Keratinocyte (primary cell): Measurements from ENCODE around the gene ZGPAT.
"Not testable (repeated sequence)": the region's sequence is repeated elsewhere in the genome, so short reads cannot be mapped to it uniquely, and the experiment has no call there.

Experiments
- CTCF ChIP-seq, 3 experiments: IDR thresholded peaks in 1 of 3; conservative IDR thresholded peaks in 1 of 3; optimal IDR thresholded peaks in 1 of 3; 2 replicates in 2 of 3; 3 replicates in 1 of 3; pipeline versions ENCODE3 to v1.5.1; 2011; ENCODE audit warnings: low read length in 3 of 3, mild to moderate bottlenecking in 3 of 3, moderate library complexity in 2 of 3, control low read depth in 1 of 3, inconsistent platforms in 1 of 3; ENCODE audit not compliant: insufficient read depth in 2 of 3; ENCODE audit errors: extremely low read depth in 1 of 3
- EZH2 ChIP-seq: IDR thresholded peaks from one replicate; pipeline ENCODE4 v1.6.1; 2012; ENCODE audit warnings: inconsistent platforms, mild to moderate bottlenecking, low read length, moderate library complexity

- not testable (repeated sequence) for TF ChIP-seq CTCF (optimal IDR thresholded peaks at IDR 0.05 in 1 of 3, IDR thresholded peaks at IDR 0.05 in 1 of 3, conservative IDR thresholded peaks at IDR 0.05 in 1 of 3; ENCODE audit: extremely low read depth in 1 of 3, insufficient read depth in 2 of 3, low read length in 3 of 3); EZH2
These were observed 22.4 kb downstream of the ZGPAT start for GRCh38 chr20:63730189-63730733.
